H1 (cell line): ENCODE results near the gene TDRD12. TPM values are rescaled to one million over a fixed set of nuclear protein-coding genes. Genes with fewer than 3 reads are reported as not detected.

Experiments used
- CTCF ChIA-PET: fragments of 300-600 bp; sonication (Branson Sonifier 250); formaldehyde crosslinking; loops from one replicate; lab custom pipeline; 2021; ENCODE audit not compliant: partially characterized antibody; lab: Charles Lee
- POLR2A ChIA-PET: fragments of 300-600 bp; sonication (Branson Sonifier 250); formaldehyde crosslinking; loops from one replicate; lab custom pipeline; 2021; ENCODE audit warnings: inconsistent platforms; ENCODE audit not compliant: partially characterized antibody; lab: Charles Lee
- DNase-seq, 2 experiments: peaks; one replicate each; pipeline versions ENCODE4 v3.0.0 to v3.0.0-alpha.2; 2010 to 2022; ENCODE audit warnings: low spot score in 2 of 2, low read depth in 1 of 2, mixed read lengths in 1 of 2
- FAIRE-seq: peaks from 2 replicates; lab custom pipeline; 2011; peaks lifted over from hg19 to GRCh38; lab: Jason Lieb, UNC
- H2AFZ ChIP-seq: 2 replicates; pipeline ENCODE4 v1.8.1; 2012; ENCODE audit warnings: low read length, inconsistent platforms
- H2AK5ac ChIP-seq: 2 replicates; pipeline ENCODE4 v1.6.1; 2013; ENCODE audit warnings: low read depth, low read length
- H2BK120ac ChIP-seq: replicated peaks from 2 replicates; pipeline ENCODE3; 2013; ENCODE audit warnings: low read depth, low read length, inconsistent platforms
- H2BK12ac ChIP-seq: 2 replicates; pipeline ENCODE4 v1.6.1; 2013; ENCODE audit warnings: low read depth, low read length
- H2BK15ac ChIP-seq: 2 replicates; pipeline ENCODE4 v1.6.1; 2013; ENCODE audit warnings: low read length
- H2BK20ac ChIP-seq: 2 replicates; pipeline ENCODE4 v1.6.1; 2013; ENCODE audit warnings: low read length
- H2BK5ac ChIP-seq: 2 replicates; pipeline ENCODE4 v1.6.1; 2013; ENCODE audit warnings: low read depth, low read length
- H3K14ac ChIP-seq: 2 replicates; pipeline ENCODE4 v1.6.1; 2013; ENCODE audit warnings: inconsistent platforms; ENCODE audit not compliant: insufficient read length
- H3K18ac ChIP-seq: 2 replicates; pipeline ENCODE4 v1.6.1; 2013; ENCODE audit warnings: low read length; ENCODE audit errors: extremely low read depth
- H3K23ac ChIP-seq: 2 replicates; pipeline ENCODE4 v1.6.1; 2013; ENCODE audit warnings: inconsistent platforms; ENCODE audit not compliant: insufficient read length
- H3K23me2 ChIP-seq: 2 replicates; pipeline ENCODE4 v1.6.1; 2013; ENCODE audit warnings: low read depth, low read length
- H3K27ac ChIP-seq: 2 replicates; pipeline ENCODE4 v1.6.1; 2011; ENCODE audit warnings: low read depth, low read length, inconsistent platforms
- H3K27me3 ChIP-seq, 4 experiments: replicated peaks in 1 of 4; 1 replicate in 1 of 4; 2 replicates in 3 of 4; pipeline versions ENCODE4 v1.6.1 to v1.8.1; 2011 to 2013; ENCODE audit warnings: low read length in 3 of 4, mild to moderate bottlenecking in 3 of 4, inconsistent platforms in 2 of 4, mixed read lengths in 2 of 4, moderate library complexity in 1 of 4; ENCODE audit not compliant: control insufficient read depth in 3 of 4, insufficient read depth in 3 of 4; ENCODE audit errors: extremely low read depth in 1 of 4
- H3K36me3 ChIP-seq, 4 experiments: 2 replicates each; pipeline versions ENCODE4 v1.6.1 to v1.8.1; 2011 to 2013; ENCODE audit warnings: mild to moderate bottlenecking in 4 of 4, low read length in 3 of 4, moderate library complexity in 2 of 4, control low read depth in 1 of 4, inconsistent platforms in 1 of 4; ENCODE audit not compliant: insufficient read depth in 4 of 4, control insufficient read depth in 2 of 4
- H3K4ac ChIP-seq: replicated peaks from 2 replicates; pipeline ENCODE3; 2013; ENCODE audit warnings: low read length, low read depth, mixed read lengths, inconsistent platforms; ENCODE audit not compliant: insufficient read length
- H3K4me1 ChIP-seq, 4 experiments: replicated peaks in 1 of 4; 1 replicate in 1 of 4; 2 replicates in 3 of 4; pipeline versions ENCODE4 v1.6.1 to v1.8.1; 2011 to 2013; ENCODE audit warnings: low read length in 3 of 4, inconsistent platforms in 2 of 4, mixed read lengths in 1 of 4; ENCODE audit not compliant: insufficient read depth in 4 of 4, control insufficient read depth in 3 of 4
- H3K4me2 ChIP-seq, 2 experiments: 2 replicates each; pipeline versions ENCODE4 v1.6.1 to v1.8.1; 2011 to 2013; ENCODE audit warnings: low read depth in 2 of 2, low read length in 2 of 2, control low read depth in 1 of 2, inconsistent platforms in 1 of 2, mild to moderate bottlenecking in 1 of 2; ENCODE audit not compliant: insufficient read depth in 1 of 2
- H3K4me3 ChIP-seq, 4 experiments: fragments of 200-600, 300-600 bp in 1 of 4; sonication (generic), shearing (Covaris generic), sonication (Bioruptor Twin) in 1 of 4; 2 replicates each; pipeline versions ENCODE4 v1.5.1 to v1.8.1; 2011 to 2016; ENCODE audit warnings: low read length in 4 of 4, low read depth in 3 of 4, control low read depth in 2 of 4, inconsistent platforms in 2 of 4, mild to moderate bottlenecking in 2 of 4, mixed read lengths in 1 of 4, moderate library complexity in 1 of 4; ENCODE audit not compliant: insufficient read depth in 2 of 4; ENCODE audit errors: extremely low read depth in 1 of 4
- H3K56ac ChIP-seq: replicated peaks from 2 replicates; pipeline ENCODE3; 2013; ENCODE audit warnings: low read depth, mild to moderate bottlenecking, mixed read lengths, low read length, inconsistent platforms; ENCODE audit not compliant: insufficient read length
- H3K79me1 ChIP-seq: 2 replicates; pipeline ENCODE4 v1.6.1; 2013; ENCODE audit warnings: low read depth, low read length, control low read depth
- H3K79me2 ChIP-seq, 2 experiments: 2 replicates each; pipeline versions ENCODE4 v1.6.1 to v1.8.1; 2012 to 2013; ENCODE audit warnings: low read length in 2 of 2, mild to moderate bottlenecking in 2 of 2, inconsistent platforms in 1 of 2; ENCODE audit not compliant: insufficient read depth in 2 of 2, control insufficient read depth in 1 of 2
- H3K9ac ChIP-seq, 4 experiments: replicated peaks in 1 of 4; 1 replicate in 1 of 4; 2 replicates in 3 of 4; pipeline versions ENCODE4 v1.6.1 to v1.8.1; 2011 to 2013; ENCODE audit warnings: low read depth in 3 of 4, low read length in 3 of 4, control low read depth in 2 of 4, mild to moderate bottlenecking in 2 of 4, moderate library complexity in 2 of 4, inconsistent platforms in 1 of 4; ENCODE audit errors: extremely low read depth in 1 of 4
- H3K9me3 ChIP-seq, 2 experiments: 2 replicates each; pipeline versions ENCODE4 v1.6.1 to v1.8.1; 2012 to 2013; ENCODE audit warnings: mild to moderate bottlenecking in 2 of 2, moderate library complexity in 2 of 2, control low read depth in 1 of 2, inconsistent platforms in 1 of 2, low read depth in 1 of 2, low read length in 1 of 2, mixed read lengths in 1 of 2; ENCODE audit not compliant: insufficient read depth in 2 of 2
- H4K20me1 ChIP-seq, 2 experiments: replicated peaks in 1 of 2; 2 replicates each; pipeline versions ENCODE3 to v1.8.1; 2011 to 2013; ENCODE audit warnings: inconsistent platforms in 2 of 2, low read length in 2 of 2, mild to moderate bottlenecking in 1 of 2; ENCODE audit not compliant: insufficient read depth in 2 of 2, control insufficient read depth in 1 of 2
- H4K5ac ChIP-seq: 2 replicates; pipeline ENCODE4 v1.6.1; 2013; ENCODE audit warnings: low read length, low read depth, mixed read lengths, inconsistent platforms; ENCODE audit not compliant: insufficient read length
- H4K8ac ChIP-seq: 2 replicates; pipeline ENCODE4 v1.8.0; 2013; ENCODE audit warnings: mild to moderate bottlenecking, moderate library complexity, low read length, inconsistent platforms; ENCODE audit not compliant: insufficient read depth; ENCODE audit errors: extremely low read depth
- H4K91ac ChIP-seq: replicated peaks from 2 replicates; pipeline ENCODE3; 2013; ENCODE audit warnings: low read length, mixed read lengths, inconsistent platforms; ENCODE audit not compliant: insufficient read length
- GABPA ChIP-seq: IDR thresholded peaks from 2 replicates; pipeline ENCODE4 v1.6.1; 2011; ENCODE audit warnings: mild to moderate bottlenecking, low read length, moderate library complexity, borderline replicate concordance; ENCODE audit not compliant: insufficient read depth
- POLR2AphosphoS5 ChIP-seq: IDR thresholded peaks from 2 replicates; pipeline ENCODE4 v1.6.1; 2011; ENCODE audit warnings: low read depth, low read length
- WGBS, 2 experiments: shearing (Covaris generic) in 1 of 2; methylation state at CpG; one replicate each; pipeline versions ENCODE4 v1.1.6 to v1.1.7; 2013 to 2015; ENCODE audit warnings: low lambda C conversion rate in 2 of 2, mixed read lengths in 2 of 2, inconsistent platforms in 1 of 2, low coverage in 1 of 2, missing lambda C conversion rate in 1 of 2; ENCODE audit not compliant: insufficient replicate concordance in 2 of 2, insufficient coverage in 1 of 2, insufficient read length in 1 of 2; ENCODE audit errors: extremely low coverage in 1 of 2, missing lambda C conversion rate in 1 of 2; 5-methylcytosine and 5-hydroxymethylcytosine counted together
- polyA plus RNA-seq, 7 experiments: library from polyadenylated mRNA; depleted of rRNA in 3 of 7; stranded (reverse) in 5 of 7; unstranded in 2 of 7; fragments of >200 nt in 5 of 7; fragments of 200-250 nt in 2 of 7; gene quantifications; 1 replicate in 5 of 7; 2 replicates in 1 of 7; 4 replicates in 1 of 7; pipeline versions ENCODE4 v1.2.1 to v1.2.3, GENCODE V29; 2011 to 2013; ENCODE audit warnings: missing spikeins in 2 of 7, mixed read lengths in 2 of 7
- total RNA-seq: library from RNA; stranded (reverse); fragmentation: NEBNext Ultra II Directional; extraction: Animal tissue kit (Norgen Biotek cat#: 25700); gene quantifications from 2 replicates; pipeline ENCODE4 v1.2.1, GENCODE V29; 2021

Gene TDRD12
- total and polyA plus RNA-seq, 2 of the 8 experiments (the other 6 are each of a cell fraction or from before 2014, with no cell fraction given), result 0.39 to 0.88 TPM

DNA sequence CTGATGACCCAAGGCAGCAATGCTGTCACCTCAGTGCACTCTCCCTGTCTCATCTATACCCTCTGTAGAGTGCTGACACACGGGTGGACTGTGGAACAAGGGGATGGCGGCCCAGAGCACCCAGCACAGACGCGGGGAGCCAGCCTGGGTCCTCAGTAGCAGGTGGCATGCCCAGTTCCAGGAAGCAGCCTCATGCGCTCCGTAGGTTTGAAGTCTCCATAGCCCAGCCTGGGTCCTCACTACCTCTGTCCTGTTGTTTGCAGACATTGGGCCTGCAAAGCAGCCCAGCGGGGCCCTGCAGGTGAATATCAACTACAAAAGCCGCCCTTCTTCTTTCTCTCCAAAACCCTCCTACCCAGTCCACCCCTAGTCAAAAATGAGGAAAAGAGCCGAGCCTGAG lies 155.0 kb downstream of the TDRD12 start:
- 72% methylated on average over 7 of the region's 9 CpGs; no CpG with 5 or more reads in 1 of the 2 experiments for WGBS, 2 experiments
- CTCF ChIA-PET, result interaction anchor here (0.8 kb wide), 1 partner anchor 10 kb away, joined by 3 read pairs; no protein-coding TSS in a partner anchor

More for the DNA sequence above, 155.0 kb downstream of the TDRD12 start:
- no peaks in the 10 kb centered on the region for H3K27me3 ChIP-seq
- TF ChIP-seq GABPA (no peak), POLR2AphosphoS5 (no peak)
- H2BK5ac ChIP-seq, result no peak overlapping the region
- DNase-seq, result peak in 1 of 2 experiments; percentile 37
- H3K79me2 ChIP-seq, result no peaks in the 10 kb centered on the region
- H3K23ac ChIP-seq, result no peak overlapping the region
- no peak overlapping the region for H2BK12ac ChIP-seq
- FAIRE-seq, result no peak
- H4K91ac ChIP-seq, result no peak overlapping the region
- no peak overlapping the region for H4K8ac ChIP-seq
- H3K79me1 ChIP-seq, result no peaks in the 10 kb centered on the region
- no peak overlapping the region for H3K14ac ChIP-seq
- no peak overlapping the region for H2AFZ ChIP-seq
- no peak overlapping the region for H2BK120ac ChIP-seq
- H3K9ac ChIP-seq, result no peak overlapping the region
- H3K27ac ChIP-seq, result no peak overlapping the region
- no peak overlapping the region for H3K18ac ChIP-seq
- no peaks in the 10 kb centered on the region for H3K9me3 ChIP-seq
- H3K4me1 ChIP-seq, result peaks cover 0 to 8% (median 3%) of the 10 kb centered on the region in 4 experiments; a peak in 6 of 7 replicates
- H3K4ac ChIP-seq, result no peak overlapping the region
- H4K5ac ChIP-seq, result no peak overlapping the region
- H4K20me1 ChIP-seq, result peaks cover 0 to 1% of the 10 kb centered on the region in 2 experiments
- POLR2A ChIA-PET, result no interaction called here
- no peaks in the 10 kb centered on the region for H3K36me3 ChIP-seq
- H3K4me2 ChIP-seq, result no peak overlapping the region
- H3K56ac ChIP-seq, result no peak overlapping the region
- H3K23me2 ChIP-seq, result no peaks in the 10 kb centered on the region
- no peak overlapping the region for H2BK20ac ChIP-seq
- H3K4me3 ChIP-seq, result no peak overlapping the region
- no peak overlapping the region for H2BK15ac ChIP-seq
- no peak overlapping the region for H2AK5ac ChIP-seq
